Limb (tissue), 2 donors: Measurements from ENCODE around the gene MACROH2A2.
"Not testable (repeated sequence)": the region's sequence is repeated elsewhere in the genome, so short reads cannot be mapped to it uniquely, and the experiment has no call there.

ENCODE experiments used
- DNase-seq, 2 donors: peaks; one replicate each; pipeline ENCODE4 v3.0.0-alpha.2; 2016; ENCODE audit errors: extremely low spot score in 2 of 2

The MACROH2A2 gene

DNA sequence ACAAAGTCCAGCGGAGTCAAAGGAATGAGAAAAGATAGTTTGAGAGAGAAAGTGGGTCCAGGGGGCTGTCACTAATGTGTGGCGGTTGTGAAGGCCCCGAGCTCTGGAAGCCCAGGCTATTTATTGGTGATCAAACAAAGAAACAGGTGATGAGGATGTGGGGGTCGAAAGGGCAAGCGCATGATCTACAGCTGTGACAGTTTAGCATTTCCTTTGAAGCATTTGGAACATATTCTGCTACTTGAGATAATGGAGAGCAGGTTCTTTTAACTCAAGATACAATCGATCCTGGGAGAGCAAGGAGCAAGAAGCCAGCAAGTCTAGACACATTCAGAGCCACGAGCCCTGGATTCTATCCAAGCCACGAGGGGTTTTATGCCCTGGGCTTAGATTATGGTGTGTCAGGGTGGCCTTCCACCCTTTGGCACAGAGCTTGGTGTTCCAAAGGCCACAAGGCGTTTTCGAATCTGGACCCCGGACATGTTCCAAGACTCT, 48.5 kb downstream of the MACROH2A2 start:
- not testable (repeated sequence) for DNase-seq

DNA sequence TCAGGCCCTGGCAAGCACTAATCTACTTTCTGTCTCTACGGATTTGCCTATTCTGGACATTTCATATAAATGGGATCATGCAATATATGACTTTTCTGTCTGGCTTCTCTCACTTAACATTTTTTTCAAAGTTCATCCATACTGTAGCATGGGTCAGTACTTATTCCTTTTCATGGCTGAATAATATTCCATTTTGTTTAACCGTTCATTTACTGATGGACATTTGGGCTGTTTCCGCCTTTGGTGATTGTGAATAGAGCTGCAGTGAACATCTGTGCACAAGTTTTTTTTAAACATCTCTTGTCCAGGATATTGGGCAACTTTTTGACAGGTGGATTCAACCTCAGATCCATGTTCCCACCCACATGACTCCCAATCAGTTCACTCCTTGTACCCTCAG, 49.0 kb downstream of the MACROH2A2 start:
- DNase-seq: no peak

GRCh38 chr10:70106958-70107791, 54.5 kb downstream of the MACROH2A2 start:
- no peak for DNase-seq

DNA sequence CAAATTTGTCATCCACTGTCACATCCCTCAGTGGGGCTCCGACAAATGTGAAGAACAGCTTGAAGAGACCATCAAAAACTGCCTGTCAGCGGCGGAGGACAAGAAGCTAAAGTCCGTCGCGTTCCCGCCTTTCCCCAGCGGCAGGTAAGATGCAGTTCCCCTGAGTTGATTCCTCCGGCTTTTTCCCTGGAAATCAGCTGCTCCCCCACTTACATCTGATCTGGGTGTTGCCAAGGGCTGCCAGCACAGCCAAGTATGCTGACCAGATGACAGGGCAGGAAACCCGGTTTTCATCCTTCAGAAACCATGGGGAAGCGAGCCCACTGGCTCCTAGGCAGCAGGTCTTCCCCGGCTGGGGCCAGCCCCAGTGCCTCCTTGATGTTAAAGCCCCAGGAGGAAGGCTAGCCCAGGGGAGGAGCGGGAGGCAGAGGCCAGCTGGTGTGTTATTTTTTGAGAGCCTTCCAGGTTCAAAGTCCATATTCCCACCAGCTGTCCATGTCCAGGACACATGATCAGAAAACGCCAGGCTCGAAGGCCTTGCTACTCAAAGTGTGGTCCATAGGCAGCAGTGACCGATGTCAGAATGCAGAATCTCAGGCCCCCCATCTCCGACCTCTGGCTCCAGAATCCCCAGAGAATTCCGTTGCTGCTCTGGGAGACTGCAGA, 56.6 kb downstream of the MACROH2A2 start:
- DNase-seq: no peak

DNA sequence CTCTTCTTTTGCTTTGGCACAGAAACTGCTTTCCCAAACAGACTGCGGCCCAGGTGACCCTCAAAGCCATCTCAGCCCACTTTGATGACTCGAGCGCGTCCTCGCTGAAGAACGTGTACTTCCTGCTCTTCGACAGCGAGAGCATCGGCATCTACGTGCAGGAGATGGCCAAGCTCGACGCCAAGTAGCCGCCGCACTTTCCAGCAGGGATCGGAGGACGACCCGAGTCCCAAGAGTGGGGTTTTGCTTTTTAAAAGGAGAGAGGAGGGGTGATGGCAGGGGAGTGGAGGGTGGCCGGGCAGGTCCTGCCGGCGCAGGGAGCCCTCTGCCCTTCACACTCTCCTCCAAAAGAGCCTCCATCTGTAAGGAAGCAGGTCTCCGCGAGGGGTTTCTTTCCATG, 58.9 kb downstream of the MACROH2A2 start:
- no peak for DNase-seq

DNA sequence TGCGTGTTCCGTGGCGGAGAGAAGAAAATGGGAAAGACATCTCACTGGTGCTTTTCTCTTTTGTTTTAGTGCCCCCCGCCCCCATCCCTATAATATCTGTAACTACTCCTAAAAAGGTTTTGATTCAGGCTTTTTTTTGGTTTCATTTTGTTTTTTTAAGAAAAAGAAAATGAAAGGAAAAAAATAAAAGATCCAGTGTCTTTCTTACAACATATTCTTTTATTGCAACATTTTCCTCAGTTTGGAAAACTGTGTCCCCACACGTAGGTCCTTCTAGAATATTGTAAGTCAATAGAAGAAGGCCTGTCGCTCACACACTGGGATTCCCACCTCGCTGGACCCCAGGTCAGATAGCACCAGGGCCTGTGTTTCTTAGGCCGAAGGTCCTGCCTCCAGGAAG, 59.4 kb downstream of the MACROH2A2 start:
- no peak for DNase-seq

- no peak for DNase-seq
Measured at GRCh38 chr10:70114902-70115301, 62.3 kb downstream of the MACROH2A2 start.

GRCh38 chr10:70115948-70116682, 63.5 kb downstream of the MACROH2A2 start:
- DNase-seq: peak in 1 of 2 donors; percentile 55

DNA sequence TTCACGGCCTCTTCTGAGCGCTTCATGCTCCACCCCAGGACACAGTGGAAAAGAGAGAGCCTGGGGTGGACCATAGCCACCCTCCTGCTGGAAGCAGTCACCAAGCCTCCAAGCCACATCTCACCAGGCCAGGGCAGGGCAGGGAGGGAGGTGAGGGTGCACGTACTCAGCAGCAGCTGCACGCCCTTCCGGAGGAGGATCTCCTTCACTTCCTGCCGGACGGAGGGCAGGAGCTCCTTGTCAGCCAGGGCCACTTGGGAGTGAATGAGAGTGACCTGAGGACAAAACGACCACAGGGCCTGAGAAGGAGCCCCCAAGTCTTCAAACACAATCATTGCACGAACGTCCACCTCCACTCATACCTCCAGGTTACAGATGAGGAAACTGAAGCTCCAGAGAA, 65.0 kb downstream of the MACROH2A2 start:
- no peak for DNase-seq

GRCh38 chr10:70118196-70118595, 65.5 kb downstream of the MACROH2A2 start:
- DNase-seq: no peak

DNA sequence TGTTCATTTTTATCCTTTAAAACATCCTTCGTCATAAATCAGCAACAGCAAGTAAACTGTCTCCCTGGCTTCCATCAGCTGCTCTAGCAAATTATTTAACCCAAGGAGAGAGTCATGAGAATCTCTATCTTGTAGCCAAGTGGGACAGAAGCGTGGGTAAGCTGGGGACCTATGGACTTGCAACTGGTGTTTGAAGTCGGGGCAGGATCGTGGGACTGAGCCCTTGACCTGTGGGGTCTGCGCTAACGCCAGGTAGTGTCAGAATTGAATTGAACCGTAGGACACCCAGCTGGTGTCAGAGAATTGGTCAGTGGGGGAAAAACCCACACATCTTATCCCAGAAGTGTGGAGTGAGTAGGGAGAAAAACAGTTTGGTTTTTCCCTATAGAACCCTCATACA, 66.6 kb downstream of the MACROH2A2 start:
- no peak for DNase-seq

- DNase-seq: no peak
Measured at GRCh38 chr10:70119623-70120022, 67.0 kb downstream of the MACROH2A2 start.

GRCh38 chr10:70120417-70120816, 67.8 kb downstream of the MACROH2A2 start:
- DNase-seq: no peak

GRCh38 chr10:70121281-70121949, 68.8 kb downstream of the MACROH2A2 start:
- DNase-seq: no peak

DNA sequence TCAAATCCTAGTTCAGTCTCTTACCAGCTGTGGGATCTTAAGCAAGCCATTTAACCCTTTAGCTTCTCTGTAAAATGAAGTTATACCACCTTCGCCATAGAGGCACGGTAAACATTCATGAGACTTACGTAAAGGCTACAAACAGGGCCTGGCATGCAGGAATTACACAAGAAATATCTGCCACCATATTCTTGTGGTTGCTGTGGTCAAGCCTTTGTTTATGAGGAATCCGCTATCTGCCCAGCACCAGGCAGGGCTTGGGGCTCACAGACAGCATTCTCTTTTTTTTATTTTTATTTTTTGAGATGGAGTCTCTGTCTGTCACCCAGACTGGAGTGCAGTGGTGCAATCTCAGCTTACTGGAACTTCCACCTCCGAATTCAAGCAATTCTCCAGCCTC, 70.1 kb downstream of the MACROH2A2 start:
- DNase-seq: no peak

DNA sequence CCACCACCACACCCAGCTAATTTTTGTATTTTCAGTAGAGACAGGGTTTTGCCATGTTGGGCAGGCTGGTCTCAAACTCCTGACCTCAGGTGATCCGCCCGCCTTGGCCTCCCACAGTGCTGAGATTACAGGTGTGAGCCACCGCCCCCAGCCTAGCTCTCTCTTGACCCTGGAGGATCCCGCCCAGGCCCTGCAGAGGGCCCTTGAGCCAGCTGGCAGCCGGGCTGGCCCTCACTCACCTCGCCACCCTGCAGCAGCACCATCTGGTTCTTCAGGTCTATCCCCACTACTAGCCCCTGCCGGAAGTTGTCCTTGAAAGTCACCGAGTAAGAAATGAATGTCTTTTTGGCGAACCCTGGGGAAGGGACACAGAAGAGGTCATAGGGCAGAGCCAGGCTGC, 70.5 kb downstream of the MACROH2A2 start:
- DNase-seq: not testable (repeated sequence)

DNA sequence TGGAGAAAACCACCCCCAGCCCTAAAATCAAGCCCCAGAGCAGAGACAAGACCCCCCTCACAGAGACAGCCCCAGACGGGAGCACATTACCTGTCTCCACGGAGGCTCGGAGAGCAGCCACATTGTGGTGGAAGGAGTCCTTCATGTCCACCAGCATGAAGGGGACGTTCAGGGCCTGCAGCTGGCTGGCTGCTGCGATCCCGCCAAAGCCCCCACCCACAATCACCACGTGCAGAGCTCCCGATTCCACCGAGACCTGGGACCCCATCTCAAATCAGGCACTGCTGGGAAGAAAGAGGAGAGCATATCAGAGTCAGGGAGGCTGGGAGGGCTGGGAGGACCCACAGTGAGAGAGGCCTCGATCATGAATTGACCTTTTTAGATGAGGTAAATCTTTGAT, 71.2 kb downstream of the MACROH2A2 start:
- DNase-seq: no peak

- DNase-seq: no peak
Measured at GRCh38 chr10:70124415-70124814, 71.8 kb downstream of the MACROH2A2 start.

DNA sequence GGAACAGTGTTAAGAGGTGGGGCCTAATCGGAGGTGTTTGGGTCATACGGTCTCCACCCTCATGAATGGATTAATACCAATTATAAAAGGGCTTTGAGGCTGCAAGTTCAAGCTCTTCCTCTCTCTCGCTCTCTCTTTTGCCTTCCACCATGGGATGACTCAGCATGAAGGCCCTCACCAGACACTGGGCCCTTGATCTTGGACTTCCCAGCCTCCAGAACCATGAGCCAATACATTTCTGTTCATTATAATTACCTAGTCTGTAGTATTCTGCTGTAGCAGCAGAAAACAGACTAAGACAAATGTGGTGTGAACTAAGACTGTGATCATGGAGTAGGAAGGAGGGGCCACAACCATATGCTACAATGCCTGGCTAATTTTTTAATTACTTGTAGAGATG, 72.3 kb downstream of the MACROH2A2 start:
- no peak for DNase-seq

- DNase-seq: no peak
Measured at GRCh38 chr10:70125918-70126552, 73.4 kb downstream of the MACROH2A2 start.
